Neural cell (in vitro differentiated cells): ENCODE measurements around the gene CSRNP3. TPM values are rescaled to one million over a fixed set of nuclear protein-coding genes. Genes with fewer than 3 reads are reported as not detected.

ENCODE experiments used
- H2AFZ ChIP-seq: fragments of 200-600, 300-800 bp; sonication (generic), shearing (Covaris generic); 2 replicates; pipeline ENCODE4 v1.6.0; 2014; ENCODE audit warnings: low read depth, mild to moderate bottlenecking, antibody characterized with exemption, low read length, moderate library complexity
- H3F3A ChIP-seq: fragments of 200-600 bp; shearing (Covaris generic); 2 replicates; pipeline ENCODE4 v1.6.1; 2016; ENCODE audit warnings: mild to moderate bottlenecking, moderate library complexity, mixed read lengths, antibody characterized with exemption, low read length; ENCODE audit not compliant: insufficient read depth, poor library complexity, severe bottlenecking
- H3K27ac ChIP-seq: fragments of 200-600, 300-800 bp; sonication (generic), shearing (Covaris generic); 2 replicates; pipeline ENCODE4 v1.5.1; 2014; ENCODE audit warnings: mild to moderate bottlenecking, low read length, moderate library complexity
- H3K27me3 ChIP-seq: fragments of 300-800, 200-600 bp; sonication (generic), shearing (Covaris generic); 2 replicates; pipeline ENCODE4 v1.6.0; 2014; ENCODE audit warnings: mild to moderate bottlenecking, low read depth, low read length, moderate library complexity; ENCODE audit not compliant: insufficient read depth
- H3K36me3 ChIP-seq: fragments of 300-800, 200-600 bp; sonication (generic), shearing (Covaris generic); 2 replicates; pipeline ENCODE4 v1.5.1; 2014; ENCODE audit warnings: mild to moderate bottlenecking, antibody characterized with exemption, low read length, moderate library complexity; ENCODE audit not compliant: insufficient read depth
- H3K4me2 ChIP-seq: fragments of 300-800, 200-600 bp; sonication (generic), shearing (Covaris generic); 2 replicates; pipeline ENCODE4 v1.6.0; 2014; ENCODE audit warnings: mild to moderate bottlenecking, low read length
- H3K4me3 ChIP-seq: fragments of 300-800, 200-600 bp; sonication (generic), shearing (Covaris generic); 2 replicates; pipeline ENCODE4 v1.5.1; 2014; ENCODE audit warnings: mild to moderate bottlenecking, low read length, moderate library complexity
- H3K79me2 ChIP-seq: fragments of 200-600 bp; shearing (Covaris generic); replicated peaks from 2 replicates; pipeline ENCODE4 v1.6.0; 2014; ENCODE audit warnings: mild to moderate bottlenecking, low read length, moderate library complexity; ENCODE audit not compliant: insufficient read depth
- H3K9ac ChIP-seq: fragments of 300-800, 200-600 bp; sonication (generic), shearing (Covaris generic); 2 replicates; pipeline ENCODE4 v1.6.1; 2016; ENCODE audit warnings: mild to moderate bottlenecking, low read length, mixed read lengths
- H3K9me2 ChIP-seq: fragments of 200-600 bp; shearing (Covaris generic); 2 replicates; pipeline ENCODE4 v1.6.1; 2016; ENCODE audit warnings: mild to moderate bottlenecking, low read length, mixed read lengths; ENCODE audit not compliant: insufficient read depth
- H3K9me3 ChIP-seq: fragments of 200-600, 300-800 bp; sonication (generic), shearing (Covaris generic); 2 replicates; pipeline ENCODE4 v1.6.1; 2016; ENCODE audit warnings: mild to moderate bottlenecking, mixed run types, low read length, moderate library complexity, mixed read lengths
- H4K20me1 ChIP-seq: fragments of 200-600 bp; shearing (Covaris generic); 2 replicates; pipeline ENCODE4 v1.6.1; 2016; ENCODE audit warnings: mild to moderate bottlenecking, mixed run types; ENCODE audit not compliant: insufficient read depth
- CTCF ChIP-seq: fragments of 450-650 bp; IDR thresholded peaks from 2 replicates; pipeline ENCODE4 v1.5.1; 2014; ENCODE audit warnings: antibody characterized with exemption, mild to moderate bottlenecking, moderate library complexity; ENCODE audit not compliant: poor library complexity, severe bottlenecking
- EP300 ChIP-seq: fragments of 450-650 bp; conservative IDR thresholded peaks from 2 replicates; pipeline ENCODE4 v1.6.1; 2014; ENCODE audit warnings: antibody characterized with exemption, mild to moderate bottlenecking, moderate library complexity; ENCODE audit not compliant: poor library complexity, severe bottlenecking
- EZH2 ChIP-seq: fragments of 200-600, 300-800 bp; shearing (Covaris generic), sonication (generic); IDR thresholded peaks from 2 replicates; pipeline ENCODE4 v1.6.1; 2014; ENCODE audit warnings: antibody characterized with exemption, low read length, borderline replicate concordance, mild to moderate bottlenecking; ENCODE audit not compliant: insufficient read depth, poor library complexity, severe bottlenecking
- MXI1 ChIP-seq: fragments of 450-650 bp; conservative IDR thresholded peaks from 2 replicates; pipeline ENCODE4 v1.6.1; 2014; ENCODE audit warnings: antibody characterized with exemption, mild to moderate bottlenecking; ENCODE audit not compliant: poor library complexity, severe bottlenecking
- POLR2AphosphoS5 ChIP-seq: IDR thresholded peaks from 2 replicates; pipeline ENCODE4 v1.6.1; 2012
- REST ChIP-seq: IDR thresholded peaks from 2 replicates; pipeline ENCODE4 v1.6.1; 2012; ENCODE audit warnings: borderline replicate concordance
- TAF1 ChIP-seq: IDR thresholded peaks from 2 replicates; pipeline ENCODE4 v1.6.1; 2012; ENCODE audit warnings: low read depth
- polyA plus RNA-seq: library from polyadenylated mRNA; depleted of rRNA; stranded (reverse); fragments of >200 nt; gene quantifications from 2 replicates; pipeline ENCODE4 v1.2.3, GENCODE V29; 2014

The CSRNP3 gene
- polyA plus RNA-seq, 1 donor from 2014 or later = 66.6 TPM

GRCh38 chr2:165623783-165624469 is 154.4 kb downstream of the CSRNP3 start:
- Histone ChIP-seq H3K9ac (no peak overlapping the region), H3K27ac (no peak overlapping the region), H3F3A (no peaks in the 10 kb centered on the region), H3K9me2 (no peaks in the 10 kb centered on the region), H2AFZ (no peak overlapping the region), H3K9me3 (no peaks in the 10 kb centered on the region), H3K4me2 (no peak overlapping the region), H3K36me3 (no peaks in the 10 kb centered on the region), H3K79me2 (peaks cover 30% of the 10 kb centered on the region), H3K27me3 (no peaks in the 10 kb centered on the region), H3K4me3 (no peak overlapping the region), H4K20me1 (no peaks in the 10 kb centered on the region)
- no peak for TF ChIP-seq CTCF
- no peak for TF ChIP-seq EZH2
- TF ChIP-seq EP300 = no peak
- no peak for TF ChIP-seq TAF1

GRCh38 chr2:165624470-165624800 is 154.9 kb downstream of the CSRNP3 start:
- peaks cover 25% of the 10 kb centered on the region for H3K79me2 ChIP-seq
- no peaks in the 10 kb centered on the region for H3K36me3 ChIP-seq
- H3K9me3 ChIP-seq = no peaks in the 10 kb centered on the region
- H3K4me2 ChIP-seq = no peak overlapping the region
- H3K9ac ChIP-seq = no peak overlapping the region
- no peak overlapping the region for H3K27ac ChIP-seq
- no peaks in the 10 kb centered on the region for H3K27me3 ChIP-seq
- H3K9me2 ChIP-seq = no peaks in the 10 kb centered on the region
- no peaks in the 10 kb centered on the region for H3F3A ChIP-seq
- H4K20me1 ChIP-seq = no peaks in the 10 kb centered on the region
- H3K4me3 ChIP-seq = no peak overlapping the region
- TF ChIP-seq MXI1 (no peak), POLR2AphosphoS5 (no peak), TAF1 (no peak), REST (no peak)
- no peak overlapping the region for H2AFZ ChIP-seq

GRCh38 chr2:165627470-165627869 is 158.0 kb downstream of the CSRNP3 start:
- H3K4me2 ChIP-seq = no peak overlapping the region
- H3K9me2 ChIP-seq = no peaks in the 10 kb centered on the region
- H3K9ac ChIP-seq = no peak overlapping the region
- H3K27ac ChIP-seq = peak overlapping the region; percentile 29
- H3K27me3 ChIP-seq = no peaks in the 10 kb centered on the region
- no peaks in the 10 kb centered on the region for H3K9me3 ChIP-seq
- no peaks in the 10 kb centered on the region for H4K20me1 ChIP-seq
- no peak overlapping the region for H2AFZ ChIP-seq
- H3F3A ChIP-seq = no peaks in the 10 kb centered on the region
- H3K4me3 ChIP-seq = no peak overlapping the region
- H3K79me2 ChIP-seq = peaks cover 6% of the 10 kb centered on the region
- TF ChIP-seq MXI1 (no peak), CTCF (no peak), POLR2AphosphoS5 (no peak), EZH2 (no peak)
- no peaks in the 10 kb centered on the region for H3K36me3 ChIP-seq
